ENCODE results near the gene GRIK4.

Gene GRIK4

DNA sequence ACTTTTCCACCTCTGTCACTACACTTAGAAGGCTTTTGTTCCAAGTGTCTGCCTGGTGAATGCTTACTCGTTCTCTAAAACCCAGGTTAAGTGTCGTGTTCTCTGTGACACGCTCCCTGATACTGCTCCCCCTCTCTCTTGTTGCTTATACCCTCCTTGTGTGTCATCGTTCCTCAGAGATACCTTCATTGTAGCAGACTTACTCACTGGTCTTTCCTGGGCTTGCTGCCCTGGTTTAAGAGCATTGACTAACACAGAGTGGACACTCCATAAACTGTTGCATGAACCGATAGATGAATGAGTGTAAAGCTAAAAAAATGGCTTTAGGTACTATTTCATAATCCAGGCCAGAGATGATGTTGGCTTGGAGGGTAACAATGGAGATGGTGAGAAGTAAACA, 171.3 kb downstream of the GRIK4 start:
- no peak for DNase-seq

DNA sequence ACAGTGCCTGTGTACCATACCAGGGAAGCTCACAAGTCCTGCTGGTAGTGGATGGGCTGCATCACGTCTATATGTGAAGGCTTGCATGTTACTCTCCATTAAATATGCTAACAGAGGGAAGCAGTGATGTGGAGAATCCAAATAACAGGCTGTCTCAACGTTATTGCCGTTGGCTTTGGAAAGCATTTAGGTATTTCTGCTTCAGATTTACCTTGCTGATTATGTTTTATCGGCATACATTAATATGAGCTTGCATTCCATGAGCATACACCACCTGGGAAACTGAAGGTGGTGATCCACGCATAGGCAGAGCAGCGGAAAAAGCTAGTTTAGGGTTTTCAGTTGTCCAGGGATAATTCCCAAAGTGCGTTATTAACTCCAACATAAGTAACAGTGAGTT, 175.0 kb downstream of the GRIK4 start:
- no peak for DNase-seq

DNA sequence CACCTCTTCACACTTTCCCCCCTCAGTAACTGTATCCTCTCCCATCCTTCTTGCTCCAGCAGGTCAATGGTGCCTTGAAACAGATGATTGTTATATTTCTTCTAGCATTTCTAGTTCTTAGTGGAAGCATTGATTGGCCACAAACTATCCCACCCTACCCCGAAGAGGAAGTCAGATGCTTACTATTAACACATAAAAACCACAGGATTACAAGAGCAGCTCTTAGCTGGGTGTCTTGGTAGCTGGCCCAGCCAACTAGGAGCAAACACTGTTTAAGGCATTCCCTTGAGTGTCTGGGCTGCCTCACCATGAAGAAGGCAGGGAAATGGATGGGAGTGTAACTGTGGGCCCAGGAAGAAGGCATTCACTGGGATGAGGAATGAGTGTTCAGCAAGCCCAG, 176.6 kb downstream of the GRIK4 start:
- DNase-seq, result no peak

DNA sequence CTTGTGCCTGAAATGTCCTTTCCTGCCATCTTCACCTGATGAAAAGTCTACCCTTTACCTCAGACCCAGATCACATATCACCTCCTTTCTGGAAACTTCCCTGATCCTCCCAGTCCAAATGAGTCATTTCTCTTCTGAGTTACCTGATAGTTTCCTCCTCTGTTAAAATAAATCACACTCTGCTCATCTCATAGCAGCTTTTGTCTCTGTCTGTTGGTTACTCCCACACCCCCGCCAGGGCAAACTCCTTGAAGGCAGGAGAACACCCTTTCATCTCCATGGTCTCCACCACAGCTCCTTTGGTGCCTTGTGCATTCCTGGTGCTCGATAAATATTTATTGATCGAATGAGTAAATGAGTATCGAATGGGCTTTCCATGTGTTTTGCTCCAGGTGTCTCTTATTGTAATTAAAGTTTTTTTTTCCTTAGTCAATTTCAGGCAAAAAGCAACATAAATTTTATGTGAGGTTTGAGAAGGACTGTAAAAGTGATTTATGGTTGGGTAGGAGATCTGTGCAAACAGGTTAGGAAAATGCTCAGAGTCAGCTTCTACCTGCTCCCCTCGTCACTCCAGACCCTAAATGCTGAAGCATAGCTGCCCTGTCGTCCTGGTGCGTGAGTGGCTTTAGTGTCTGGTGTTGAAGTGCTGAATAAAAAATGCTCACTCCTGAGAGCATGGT, 178.2 kb downstream of the GRIK4 start:
- no peak for DNase-seq

DNA sequence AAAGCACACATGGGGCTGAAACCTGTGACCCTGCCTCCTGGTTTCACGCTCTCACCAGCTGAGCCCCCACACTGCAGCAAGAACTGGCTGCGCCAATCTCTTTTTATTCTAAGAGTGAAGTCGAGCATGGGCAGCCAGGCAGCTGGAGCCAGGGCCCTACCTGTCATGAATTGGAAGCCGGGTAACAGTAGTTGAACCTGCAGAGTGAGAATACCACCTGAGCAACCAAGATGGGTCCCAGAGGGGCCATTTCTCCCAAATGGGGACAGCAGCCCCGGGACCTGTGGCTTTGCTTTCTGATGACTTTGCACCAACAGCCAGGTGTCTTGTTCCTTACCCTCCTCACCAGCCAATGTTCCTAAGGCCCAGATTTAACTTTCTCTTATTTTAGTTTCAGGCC, 178.9 kb downstream of the GRIK4 start:
- no peak for DNase-seq

DNA sequence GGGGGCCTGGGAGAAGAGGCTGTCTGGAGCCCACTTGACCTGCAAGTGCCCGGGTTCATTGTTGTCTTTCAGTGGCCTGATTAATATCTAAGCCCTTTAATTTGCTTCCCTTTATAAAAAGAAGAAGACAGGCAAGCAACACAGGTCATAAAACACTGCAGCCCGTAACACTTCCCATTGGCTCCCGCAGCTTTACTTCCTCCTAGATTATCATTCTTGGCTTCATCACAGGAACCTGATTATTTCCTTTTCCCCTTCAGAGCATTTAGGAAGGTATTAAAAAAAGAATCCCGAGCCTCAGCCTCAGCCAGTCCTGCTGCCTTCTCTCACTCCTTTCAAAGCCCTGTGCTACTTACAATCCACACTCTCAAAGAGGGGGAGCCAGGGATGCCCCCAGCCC, 183.2 kb downstream of the GRIK4 start:
- DNase-seq, result no peak

DNA sequence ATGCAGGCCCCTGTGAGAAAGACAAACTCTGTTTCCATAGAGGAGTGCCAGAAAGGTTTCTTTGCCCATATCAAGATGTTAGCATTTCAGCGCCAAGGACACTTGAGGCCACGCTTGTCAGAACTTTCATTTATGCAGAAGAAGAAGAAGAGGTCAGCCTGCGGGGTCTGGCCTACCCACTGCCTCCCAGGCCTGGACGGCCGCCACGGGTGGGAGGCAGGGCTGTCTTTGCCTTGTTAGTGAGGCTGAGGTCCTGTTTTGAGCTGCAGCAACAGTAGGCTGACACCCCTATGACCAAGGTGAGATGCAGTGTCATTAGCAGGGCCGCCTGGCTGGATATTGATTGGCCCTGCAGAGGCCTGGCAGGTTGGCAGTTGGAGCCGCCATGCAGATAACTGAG, 183.9 kb downstream of the GRIK4 start:
- DNase-seq, result no peak

DNA sequence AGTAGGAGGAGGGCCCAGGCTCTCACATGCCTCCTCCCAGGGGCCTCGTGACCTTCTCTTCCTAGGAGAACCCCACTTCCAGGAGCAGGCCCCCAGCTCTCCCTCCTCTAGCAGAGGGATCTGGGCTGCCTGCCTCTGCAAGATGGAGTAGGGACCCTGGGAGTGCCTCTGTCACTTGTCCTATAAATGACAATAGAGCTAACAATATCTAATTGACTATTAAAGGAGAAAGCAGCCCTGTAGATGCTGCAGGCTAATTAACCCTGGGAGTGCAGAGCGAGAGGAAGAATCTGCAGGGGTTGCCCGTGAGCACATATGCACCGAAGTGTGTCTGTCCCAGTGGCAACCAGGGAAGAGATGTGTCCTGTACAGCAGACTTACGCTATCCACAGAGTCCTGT, 184.4 kb downstream of the GRIK4 start:
- no peak for DNase-seq

DNA sequence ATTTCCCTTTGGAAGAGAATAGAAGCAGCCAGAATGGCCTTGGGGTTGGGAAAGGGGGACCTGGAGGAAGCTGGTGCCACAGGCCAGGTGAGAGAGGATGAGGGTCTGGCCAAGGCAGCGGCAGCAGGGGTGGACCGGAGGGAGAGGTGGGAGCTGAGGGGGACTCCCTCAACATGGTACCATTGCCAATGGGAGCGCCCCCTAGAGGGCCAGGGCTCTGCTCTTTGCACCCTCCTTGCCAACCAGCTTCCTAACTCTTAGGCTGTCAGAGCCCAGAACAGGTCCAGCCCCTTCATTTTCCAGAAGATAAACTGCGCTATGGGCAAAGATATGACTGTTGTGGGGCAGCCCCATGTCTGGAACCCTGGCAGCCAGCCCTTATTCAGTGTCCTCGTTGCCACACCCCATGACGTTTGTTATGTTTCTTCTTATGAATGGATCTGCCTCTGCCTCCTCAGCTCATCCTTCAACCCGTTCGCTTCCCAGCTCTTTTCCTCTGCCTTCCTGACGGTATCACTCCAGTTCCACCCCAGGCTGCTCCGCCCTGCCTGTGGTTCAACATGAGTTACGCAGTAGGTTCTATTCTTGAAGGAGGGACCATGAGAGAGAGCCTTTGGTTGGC, 185.2 kb downstream of the GRIK4 start:
- DNase-seq, result no peak

DNA sequence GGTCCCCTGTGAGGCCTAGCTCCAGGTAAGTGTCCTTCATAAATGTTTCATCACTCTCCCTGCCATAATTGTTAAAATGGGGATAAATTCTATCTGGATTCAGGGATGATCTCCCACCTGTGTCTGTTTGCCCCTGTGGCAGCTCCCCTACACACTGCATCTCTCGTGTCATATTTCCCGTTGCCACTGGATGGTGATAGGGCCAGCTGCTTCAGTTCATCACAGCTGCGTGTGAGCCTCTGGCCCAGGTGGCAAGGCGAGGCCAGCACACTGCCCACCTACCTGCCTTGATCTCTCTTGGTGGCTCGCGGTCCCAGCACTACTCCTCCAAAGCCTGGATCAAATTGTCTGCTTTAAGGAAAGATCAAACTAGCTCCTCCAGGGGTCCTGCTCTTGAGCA, 187.4 kb downstream of the GRIK4 start:
- no peak for DNase-seq

DNA sequence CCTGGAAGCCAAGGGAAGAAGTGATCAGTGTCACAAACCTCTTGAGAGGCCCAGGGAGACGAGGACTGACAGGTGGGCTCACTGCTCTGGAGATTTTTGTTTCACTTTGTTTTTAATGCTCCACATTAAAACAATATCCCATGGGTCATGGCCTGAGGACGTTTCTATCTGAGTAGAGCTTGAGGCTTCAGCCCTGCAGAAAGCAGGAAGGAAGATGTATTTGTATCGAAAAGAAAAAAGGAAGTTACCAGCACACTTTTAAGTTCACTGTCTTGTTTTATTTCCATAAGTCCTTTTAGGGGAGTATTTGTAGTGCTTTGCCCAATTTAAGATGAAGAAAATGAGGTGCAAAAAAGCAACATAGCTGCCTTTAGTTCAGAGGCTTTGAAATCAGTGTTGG, 191.1 kb downstream of the GRIK4 start:
- DNase-seq, result no peak

DNA sequence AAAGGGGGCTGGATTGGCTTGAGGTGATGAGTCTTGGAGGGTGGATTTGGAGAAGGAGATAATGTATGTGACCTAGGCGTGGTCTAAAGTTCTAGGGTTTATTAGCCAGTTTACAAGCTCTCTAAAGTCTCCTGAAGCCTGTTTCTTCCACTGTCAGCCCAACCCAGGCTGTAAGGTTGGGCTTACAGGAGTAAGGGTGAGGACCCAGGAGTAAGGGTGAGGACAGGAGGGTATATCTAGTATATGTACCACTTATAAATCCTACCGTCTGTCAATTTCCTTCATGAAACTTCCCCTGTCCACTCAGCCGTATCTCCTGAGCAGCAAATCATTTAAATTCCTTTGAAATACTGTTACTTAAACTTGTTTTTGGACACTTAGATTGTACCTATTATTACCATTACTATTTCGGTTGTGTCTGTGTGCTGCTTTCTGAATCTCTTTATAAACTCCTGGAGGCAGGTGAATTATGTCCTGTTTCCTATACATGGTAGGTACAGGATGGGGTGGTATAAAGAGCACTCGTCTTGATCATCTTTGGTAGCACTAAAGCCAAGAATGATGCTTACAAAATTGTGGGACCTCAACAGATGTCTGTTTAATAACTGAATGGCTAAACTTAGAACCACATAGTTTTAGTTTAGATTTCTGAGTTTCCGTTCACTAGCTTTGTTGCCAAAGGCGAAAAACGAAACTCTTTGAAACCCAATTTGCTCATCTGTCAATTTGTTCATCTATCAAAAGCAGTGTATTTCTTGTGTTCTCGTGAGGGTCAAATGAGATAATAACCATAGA, 192.0 kb downstream of the GRIK4 start:
- no peak for DNase-seq

DNA sequence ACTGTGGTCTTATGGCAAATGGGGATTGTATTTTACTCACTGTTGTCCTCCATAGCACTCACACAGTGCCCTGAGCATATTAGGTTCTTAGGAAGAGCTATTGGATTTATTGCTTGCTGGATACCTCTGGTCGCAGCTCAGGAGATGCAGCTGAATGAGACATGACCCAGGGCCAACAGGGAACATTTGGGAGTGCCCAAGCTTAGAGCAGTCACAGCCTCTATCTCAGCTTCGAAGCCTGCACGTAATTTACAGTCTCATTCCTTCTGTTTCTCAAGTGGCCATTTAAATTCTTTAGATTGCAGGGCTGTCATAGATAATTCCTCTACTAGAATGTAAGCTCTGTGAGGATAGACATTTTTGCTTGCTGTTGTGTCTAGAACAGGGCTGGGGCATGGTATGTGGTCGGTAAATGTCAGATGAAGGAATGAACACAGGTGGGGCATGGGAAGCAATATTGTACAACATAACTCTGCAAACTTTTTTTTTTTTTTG, 192.8 kb downstream of the GRIK4 start:
- DNase-seq, result no peak

DNA sequence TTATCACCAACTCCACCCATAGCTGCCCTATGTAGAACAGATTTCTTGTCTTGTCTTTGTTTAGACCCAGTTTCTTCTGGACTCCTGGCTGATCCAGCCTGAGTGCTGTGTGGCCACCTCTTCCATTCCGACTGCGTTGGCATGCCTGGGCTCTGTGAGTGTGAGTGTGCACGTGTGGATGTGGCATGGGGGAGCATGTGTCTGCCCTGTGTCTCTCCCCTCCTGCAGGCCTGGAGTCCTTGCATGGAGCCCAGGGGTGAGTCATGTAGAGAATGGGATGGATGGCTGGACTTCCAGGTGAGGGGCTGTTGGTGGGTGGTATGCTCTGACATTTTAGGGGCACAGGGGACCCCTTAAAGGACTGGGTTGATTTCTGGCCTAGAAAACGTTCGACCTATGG, 194.7 kb downstream of the GRIK4 start:
- no peak for DNase-seq

DNA sequence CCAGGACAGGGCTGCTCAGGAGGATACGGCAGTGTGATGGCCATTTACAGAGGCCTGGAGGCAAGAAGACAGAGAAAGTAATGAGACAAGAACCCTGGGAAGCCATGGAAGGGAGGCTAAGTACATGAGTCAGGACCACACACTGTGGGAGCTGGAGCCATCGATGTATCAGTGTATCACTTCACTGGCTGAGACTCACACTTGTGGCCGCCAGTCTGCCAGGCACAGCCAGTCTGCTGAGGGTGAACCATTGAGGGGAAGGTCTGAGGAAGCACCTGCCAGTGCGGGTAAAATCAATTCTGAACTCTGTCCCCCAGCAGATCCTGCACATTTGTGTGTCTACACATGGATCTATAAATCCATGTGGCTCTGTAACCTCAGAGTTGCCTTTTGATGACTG, 195.6 kb downstream of the GRIK4 start:
- no peak for DNase-seq

DNA sequence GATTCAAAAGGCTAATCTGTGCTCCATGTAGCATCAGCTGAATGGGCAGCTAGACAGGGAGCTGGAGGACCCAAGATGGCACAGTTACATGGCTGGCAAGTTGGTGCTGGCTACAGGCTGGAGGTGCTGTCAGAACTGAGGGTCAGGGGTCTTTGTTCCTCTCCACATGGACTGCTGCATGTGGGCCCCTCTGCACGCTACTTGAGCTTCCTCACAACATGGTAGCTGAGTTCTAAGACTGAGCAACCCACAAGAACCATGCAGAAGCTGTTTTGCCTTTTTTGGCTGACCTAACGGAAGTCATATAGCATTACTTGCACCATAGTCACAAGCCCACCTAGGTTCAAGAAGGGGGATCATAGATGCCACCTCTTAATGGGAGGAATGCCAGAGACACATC, 196.1 kb downstream of the GRIK4 start:
- no peak for DNase-seq

DNA sequence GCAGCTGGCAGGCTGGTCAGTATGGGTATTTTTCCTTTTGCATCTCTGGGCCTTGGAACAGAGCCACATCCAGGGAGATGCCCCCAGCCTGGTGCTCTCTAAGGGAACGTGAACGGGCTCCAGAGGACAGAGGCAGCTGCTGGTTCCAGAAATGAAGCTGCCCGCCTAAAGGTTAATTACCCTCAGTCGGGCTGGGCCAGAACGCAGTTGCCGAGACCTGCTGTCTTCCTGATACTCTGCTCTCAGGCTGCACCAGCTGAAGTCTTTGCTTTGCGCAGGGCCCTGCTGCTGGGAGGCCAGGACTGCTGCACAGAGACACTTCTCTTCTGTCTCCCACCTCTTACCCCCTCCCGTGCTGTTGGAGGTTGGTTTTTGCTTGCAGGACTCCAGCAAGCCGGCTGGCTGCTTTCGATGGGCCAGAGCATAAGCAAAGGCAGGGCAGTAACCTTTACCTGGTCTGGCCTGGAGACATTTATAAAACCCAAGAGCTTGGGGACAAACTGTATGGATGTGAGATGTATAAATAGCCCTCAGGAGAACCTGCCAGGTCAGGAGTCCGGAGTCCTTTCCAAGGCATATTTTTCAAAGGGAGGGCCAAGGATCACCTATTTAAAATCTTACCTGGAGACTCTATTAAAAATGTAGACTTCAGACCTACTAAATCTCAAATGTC, 197.1 kb downstream of the GRIK4 start:
- DNase-seq, result no peak

DNA sequence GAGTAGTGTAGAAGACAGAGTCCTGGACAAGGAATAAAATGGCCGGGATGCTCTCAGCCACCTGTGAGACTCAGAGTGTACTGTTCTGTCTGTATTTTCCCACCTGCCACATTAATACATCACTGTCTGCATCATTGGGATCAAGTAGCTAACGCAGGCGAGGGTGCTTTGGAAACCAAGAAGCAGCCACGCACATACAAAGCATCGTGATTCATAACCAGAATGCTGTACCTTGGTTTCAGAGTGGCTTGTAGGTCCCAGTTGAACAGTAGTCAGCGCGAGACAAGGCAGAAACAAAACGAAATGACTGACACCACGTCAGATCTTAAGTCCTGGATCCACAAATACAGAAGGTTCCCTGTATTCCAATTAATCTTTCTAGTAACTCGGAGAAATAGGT, 198.3 kb downstream of the GRIK4 start:
- DNase-seq, result no peak

DNA sequence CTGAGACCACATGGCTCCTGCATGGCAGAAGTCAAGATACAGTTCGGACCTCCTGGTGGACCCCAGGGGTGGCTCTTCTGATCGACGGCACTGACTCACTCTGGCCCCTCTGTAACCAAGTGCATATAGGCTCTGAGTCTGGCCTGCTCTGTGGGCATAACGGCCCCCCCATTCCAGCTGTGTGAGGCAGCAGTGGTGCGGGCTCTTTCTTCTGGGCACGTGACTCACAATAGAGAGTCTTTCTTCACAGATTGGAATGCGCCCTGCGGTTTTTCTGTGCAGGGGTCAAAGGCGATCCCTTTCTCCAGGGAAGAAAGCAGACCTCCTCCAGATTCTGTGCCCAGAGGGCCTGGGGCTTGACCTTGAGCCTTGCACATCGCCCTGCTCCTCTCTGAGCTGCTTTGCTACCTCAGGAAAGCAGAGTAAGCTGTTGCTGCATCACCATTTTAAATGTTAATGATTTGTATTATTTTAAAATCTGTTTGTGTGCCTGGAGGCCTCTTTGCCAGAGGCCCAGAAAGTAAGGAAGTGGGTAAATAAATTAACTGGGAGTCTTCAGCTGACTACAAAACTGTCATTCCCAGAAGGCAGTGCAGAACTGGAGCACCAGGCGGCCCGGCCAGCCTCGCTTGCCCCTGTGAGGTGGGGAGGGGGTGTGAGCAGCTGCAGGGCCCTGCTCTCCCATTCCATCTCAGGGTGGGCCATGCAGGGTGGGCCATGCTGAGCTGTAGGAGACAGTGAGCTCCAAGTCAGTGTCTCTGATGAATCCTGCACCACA, 199.0 kb downstream of the GRIK4 start:
- no peak for DNase-seq

DNA sequence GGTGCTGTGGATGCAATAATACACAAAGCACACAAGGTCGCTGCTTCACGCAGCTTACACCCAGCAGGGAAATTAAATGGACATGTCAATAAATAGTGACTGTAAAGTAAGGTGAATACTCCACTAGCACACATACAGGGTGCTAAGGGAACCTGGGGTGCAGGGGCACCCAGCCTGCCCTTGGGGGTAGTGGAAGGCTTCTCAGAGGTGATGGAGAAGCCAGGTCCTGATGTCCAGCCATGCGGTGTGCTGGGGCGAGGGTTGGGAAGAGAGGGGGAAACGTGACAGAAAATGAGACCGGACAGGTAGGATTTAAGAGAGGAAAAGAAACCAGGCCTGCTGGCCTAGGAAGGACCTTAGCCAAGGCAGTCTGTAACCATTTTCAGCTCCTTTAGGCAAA, 200.5 kb downstream of the GRIK4 start:
- DNase-seq, result no peak

DNA sequence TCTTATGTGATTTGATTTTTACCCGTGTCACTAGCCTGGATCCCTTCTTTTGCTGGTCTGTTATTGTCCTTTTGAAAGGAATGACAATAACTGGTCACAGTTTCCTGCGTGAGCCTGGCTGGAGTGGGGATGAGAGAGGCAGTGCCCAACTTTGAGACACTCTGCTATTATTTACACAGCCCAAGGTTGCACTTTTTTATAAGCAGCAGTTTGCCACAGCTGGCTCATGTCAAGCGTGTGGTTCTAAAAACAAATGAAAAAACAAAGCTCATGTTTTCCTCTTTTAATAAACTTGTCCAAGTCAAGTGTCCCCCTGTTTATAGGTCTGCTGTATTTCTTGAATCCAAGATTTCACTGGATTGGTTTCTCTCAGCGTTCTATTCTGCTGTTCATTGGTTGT, 201.3 kb downstream of the GRIK4 start:
- DNase-seq, result no peak

DNA sequence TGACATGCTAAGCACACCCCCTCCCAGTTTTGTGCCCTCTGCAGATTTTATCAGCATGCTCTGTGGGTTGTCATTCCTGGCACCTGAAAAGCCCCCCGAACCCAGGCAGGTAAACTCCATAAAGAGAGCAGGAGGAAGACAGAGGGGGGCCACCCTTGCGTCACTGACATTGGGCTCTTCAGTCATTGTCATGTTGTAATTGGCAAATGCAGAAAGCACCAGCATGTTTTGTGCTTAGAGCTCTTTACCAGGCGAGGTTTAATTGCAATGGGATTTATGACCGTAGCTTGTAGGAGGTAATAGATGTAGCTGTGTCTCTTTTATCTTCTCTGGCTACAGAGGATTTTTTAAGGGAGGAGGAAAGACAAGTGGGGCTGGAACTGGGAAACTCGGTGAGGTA, 201.7 kb downstream of the GRIK4 start:
- DNase-seq, result no peak

DNA sequence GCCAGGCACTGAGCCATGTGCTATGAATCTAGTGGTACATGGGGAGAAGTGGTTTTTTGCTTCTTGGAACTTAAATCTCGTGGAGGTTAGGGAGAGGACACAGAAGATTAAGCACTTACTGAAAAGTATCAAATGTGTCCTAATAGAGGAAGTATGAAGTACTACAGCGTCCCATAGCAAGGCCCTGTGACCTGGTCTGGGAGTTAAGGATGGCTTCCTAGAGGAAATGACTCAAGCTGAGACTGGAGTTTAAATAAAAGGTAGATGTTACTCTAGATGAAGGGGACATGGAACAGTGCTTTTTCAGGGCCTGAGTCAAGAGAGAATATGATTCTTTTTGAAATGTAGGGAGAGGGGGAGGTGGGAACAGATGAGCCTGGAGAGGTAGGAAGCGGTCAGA, 202.9 kb downstream of the GRIK4 start:
- no peak for DNase-seq

Data from NCI-H1105 (cell line).